A549 treated with RU486 at 1 μM for 4 hours (cell line): ENCODE results near the gene PKP1. TPM values are rescaled to one million over a fixed set of nuclear protein-coding genes. Genes with fewer than 3 reads are reported as not detected.

Experiments
- total RNA-seq: library from RNA; stranded (reverse); fragments of 200-300 nt; extraction: Qiagen RNA extraction; gene quantifications from 5 replicates; pipeline ENCODE4 v1.2.3, GENCODE V29; 2022; ENCODE audit warnings: low read depth

The PKP1 gene
- total RNA-seq, result 0.02 to 0.08 TPM (median 0.05 TPM) in 5 replicates

GRCh38 chr1:201282931-201283829, at the start of gene PKP1:
Gene PKP1, plus strand, starts transcription at chr1:201283506. Its CDS starts 197 bp downstream, at chr1:201283703.

GRCh38 chr1:201377611-201378092, 94.3 kb downstream of the PKP1 start, which contains the start of gene TNNT2:
Gene TNNT2, minus strand, starts transcription at chr1:201377680. Its CDS starts 4,426 bp downstream, at chr1:201373254.

Other genes starting within 250 kb of the PKP1 start
- gene CACNA1S, start 171.1 kb upstream of the PKP1 start, total RNA-seq, result not detected in 5 replicates
- 0.15 to 0.20 TPM in 2 of 5 replicates, not detected in the others for gene ASCL5, start 156.3 kb upstream of the PKP1 start, total RNA-seq
- gene TMEM9, start 129.0 kb upstream of the PKP1 start, total RNA-seq, result 79.8 to 94.6 TPM (median 86.7 TPM) in 5 replicates
- gene IGFN1, start 92.7 kb upstream of the PKP1 start, total RNA-seq, result 0.69 to 1.1 TPM (median 0.78 TPM) in 5 replicates
- gene TNNT2, start 94.2 kb downstream of the PKP1 start, total RNA-seq, result 0.17 to 0.27 TPM in 2 of 5 replicates, not detected in the others
- gene LAD1, start 115.8 kb downstream of the PKP1 start, total RNA-seq, result 0.59 to 0.92 TPM (median 0.69 TPM) in 5 replicates
- not detected in 5 replicates for gene TNNI1, start 138.2 kb downstream of the PKP1 start, total RNA-seq
- 92.4 to 183 TPM (median 173 TPM) in 5 replicates for gene PHLDA3, start 185.7 kb downstream of the PKP1 start, total RNA-seq
- 414 to 636 TPM (median 428 TPM) in 5 replicates for gene CSRP1, start 223.6 kb downstream of the PKP1 start, total RNA-seq